ENCODE data around the gene YIPF3. TPM values are rescaled to one million over a fixed set of nuclear protein-coding genes. Genes with fewer than 3 reads are reported as not detected.

Gene YIPF3
- total RNA-seq, 2 experiments from 2014 or later: 38.2 to 41.9 TPM

GRCh38 chr6:43511824-43512415 is 4.8 kb downstream of the YIPF3 start:
- BruUV-seq (replicated peaks): no TSS peak
- intact Hi-C loops (cut with micrococcal nuclease; ENCODE audit: unreplicated experiment): loop anchor here (10.0 kb wide), 1 partner anchor 563 kb away; no protein-coding TSS in a partner anchor

GRCh38 chr6:43510827-43511163 is 5.9 kb downstream of the YIPF3 start:
- Histone ChIP-seq H3K9me3 (ENCODE audit: low read length) (no peaks in the 10 kb centered on the region), H3K27ac (ENCODE audit: low read depth, low read length, poor library complexity, severe bottlenecking) (no peak overlapping the region), H3K4me2 (ENCODE audit: low read length) (no peak overlapping the region), H3K36me3 (ENCODE audit: insufficient read depth, low read length) (peaks cover 42% of the 10 kb centered on the region), H3K4me3 (ENCODE audit: low read depth, low read length, poor library complexity, severe bottlenecking) (no peak overlapping the region), H3K9me2 (ENCODE audit: insufficient read depth, low read length) (no peaks in the 10 kb centered on the region), H2AFZ (ENCODE audit: low read length) (no peak overlapping the region), H3K79me2 (ENCODE audit: insufficient read depth, low read depth, low read length) (peaks cover 6% of the 10 kb centered on the region; the same call in 1 of the 2 replicates), H4K20me1 (ENCODE audit: insufficient read depth, low read length) (no peaks in the 10 kb centered on the region), H3K4me1 (ENCODE audit: insufficient read depth, low read length, poor library complexity, severe bottlenecking) (peaks cover 6% of the 10 kb centered on the region)
- ChIA-PET POLR2A (no interaction called here), CTCF (ENCODE audit: unreplicated experiment) (interaction anchor here (0.5 kb wide), 1 partner anchor 19 kb away, joined by 3 read pairs; no protein-coding TSS in a partner anchor)
- DNase-seq (ENCODE audit: low spot score): no peak
- intact Hi-C loops (cut with micrococcal nuclease; ENCODE audit: unreplicated experiment): loop anchor here (10.0 kb wide), 1 partner anchor 564 kb away; no protein-coding TSS in a partner anchor
- no peak for TF ChIP-seq CTCF (conservative IDR thresholded peaks at IDR 0.05; ENCODE audit: low read length)
- TF ChIP-seq EZH2phosphoT487 (IDR thresholded peaks at IDR 0.05; ENCODE audit: borderline replicate concordance, low read depth, low read length): no peak
- BruUV-seq (replicated peaks): no TSS peak

More at GRCh38 chr6:43511824-43512415, 4.8 kb downstream of the YIPF3 start:
- H3K9me2 ChIP-seq (ENCODE audit: insufficient read depth, low read length): no peaks in the 10 kb centered on the region
- no peak for TF ChIP-seq CTCF (conservative IDR thresholded peaks at IDR 0.05; ENCODE audit: low read length)
- no peak for TF ChIP-seq EZH2phosphoT487 (IDR thresholded peaks at IDR 0.05; ENCODE audit: borderline replicate concordance, low read depth, low read length)
- DNase-seq (ENCODE audit: low spot score): no peak
- no peaks in the 10 kb centered on the region for H3K9me3 ChIP-seq (ENCODE audit: low read length)
- no peak overlapping the region for H2AFZ ChIP-seq (ENCODE audit: low read length)
- H3K27ac ChIP-seq (ENCODE audit: low read depth, low read length, poor library complexity, severe bottlenecking): no peak overlapping the region
- POLR2A ChIA-PET: interaction anchor here (0.6 to 0.9 kb wide), 2 partner anchors 35 to 48 kb away, joined by 3 to 6 read pairs; no protein-coding TSS in a partner anchor
- no peak overlapping the region for H3K4me2 ChIP-seq (ENCODE audit: low read length)
- peaks cover 8% of the 10 kb centered on the region for H3K4me1 ChIP-seq (ENCODE audit: insufficient read depth, low read length, poor library complexity, severe bottlenecking)
- no peaks in the 10 kb centered on the region for H4K20me1 ChIP-seq (ENCODE audit: insufficient read depth, low read length)
- H3K36me3 ChIP-seq (ENCODE audit: insufficient read depth, low read length): peaks cover 40% of the 10 kb centered on the region
- peaks cover 15% of the 10 kb centered on the region; the same call in 1 of the 2 replicates for H3K79me2 ChIP-seq (ENCODE audit: insufficient read depth, low read depth, low read length)
- CTCF ChIA-PET (ENCODE audit: unreplicated experiment): no interaction called here
- no peak overlapping the region for H3K4me3 ChIP-seq (ENCODE audit: low read depth, low read length, poor library complexity, severe bottlenecking)

Measured in OCI-LY7 (cell line).